Esophagus muscularis mucosa (tissue), 4 donors: ENCODE results near the gene RFK.

Experiments
- EP300 ChIP-seq: sonication (generic); formaldehyde crosslinking; IDR thresholded peaks from one replicate; pipeline ENCODE4 v1.6.1; 2017; ENCODE audit warnings: antibody characterized with exemption
- POLR2A ChIP-seq: fragments of 450-650 bp; IDR thresholded peaks from one replicate; pipeline ENCODE4 v1.6.1; 2017; ENCODE audit warnings: antibody characterized with exemption, moderate library complexity, mild to moderate bottlenecking, low read depth
- POLR2AphosphoS5 ChIP-seq, 2 donors: sonication (generic); formaldehyde crosslinking; IDR thresholded peaks; one replicate each; pipeline ENCODE4 v1.6.1; 2017; ENCODE audit warnings: antibody characterized with exemption in 2 of 2
- TF ChIP-seq, protein P1 (sequence below), 3 experiments: fragments of 200-600 bp in 2 of 3; fragments of 450-650 bp in 1 of 3; sonication (generic) in 2 of 3; IDR thresholded peaks; one replicate each; pipeline ENCODE4 v1.5.1; 2017 to 2019; ENCODE audit warnings: antibody characterized with exemption in 3 of 3, mild to moderate bottlenecking in 2 of 3, moderate library complexity in 1 of 3

DNA sequence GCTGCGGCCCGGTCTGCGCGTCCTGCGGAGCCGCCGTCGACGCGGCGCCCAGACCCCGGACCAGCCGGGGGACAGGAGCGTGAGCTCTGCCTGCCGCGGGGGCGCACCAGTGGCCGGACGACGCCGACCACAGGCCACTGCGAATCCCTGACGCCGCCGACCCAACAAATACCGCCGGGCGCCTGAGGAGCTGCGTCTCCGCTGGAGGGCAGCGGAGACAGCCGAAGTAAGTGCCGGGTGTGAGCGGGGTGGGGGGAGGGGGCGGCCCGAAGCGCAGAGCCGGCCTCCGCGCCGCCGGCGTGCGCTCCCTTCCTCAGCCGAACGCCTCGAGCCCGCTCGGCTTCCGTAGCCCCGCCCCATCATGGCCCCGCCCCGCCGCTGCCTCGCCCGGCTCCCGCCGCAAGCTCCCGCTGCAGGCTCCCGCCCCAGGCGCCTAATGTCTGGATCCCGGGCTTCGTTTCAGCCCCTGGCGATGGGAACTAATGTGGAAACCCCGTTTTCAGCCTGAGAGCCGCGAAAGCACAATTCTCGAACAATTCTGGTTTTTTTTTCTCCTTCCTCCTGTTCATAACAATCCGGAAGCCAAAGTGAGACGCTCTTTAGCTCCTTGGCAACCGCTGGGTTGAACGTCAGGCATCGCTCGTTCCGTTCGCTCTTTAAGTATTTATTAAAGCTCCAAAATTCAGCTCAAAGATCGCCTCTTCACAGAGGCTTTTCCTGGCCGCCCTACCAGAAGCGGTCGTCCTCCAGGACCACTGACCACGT is at the start of gene RFK:
- TF ChIP-seq POLR2A (peak; percentile 11), EP300 (no peak), POLR2AphosphoS5 (IDR thresholded peaks at IDR 0.05) (peak; percentile 52 to 84)
- TF ChIP-seq, protein P1, sequence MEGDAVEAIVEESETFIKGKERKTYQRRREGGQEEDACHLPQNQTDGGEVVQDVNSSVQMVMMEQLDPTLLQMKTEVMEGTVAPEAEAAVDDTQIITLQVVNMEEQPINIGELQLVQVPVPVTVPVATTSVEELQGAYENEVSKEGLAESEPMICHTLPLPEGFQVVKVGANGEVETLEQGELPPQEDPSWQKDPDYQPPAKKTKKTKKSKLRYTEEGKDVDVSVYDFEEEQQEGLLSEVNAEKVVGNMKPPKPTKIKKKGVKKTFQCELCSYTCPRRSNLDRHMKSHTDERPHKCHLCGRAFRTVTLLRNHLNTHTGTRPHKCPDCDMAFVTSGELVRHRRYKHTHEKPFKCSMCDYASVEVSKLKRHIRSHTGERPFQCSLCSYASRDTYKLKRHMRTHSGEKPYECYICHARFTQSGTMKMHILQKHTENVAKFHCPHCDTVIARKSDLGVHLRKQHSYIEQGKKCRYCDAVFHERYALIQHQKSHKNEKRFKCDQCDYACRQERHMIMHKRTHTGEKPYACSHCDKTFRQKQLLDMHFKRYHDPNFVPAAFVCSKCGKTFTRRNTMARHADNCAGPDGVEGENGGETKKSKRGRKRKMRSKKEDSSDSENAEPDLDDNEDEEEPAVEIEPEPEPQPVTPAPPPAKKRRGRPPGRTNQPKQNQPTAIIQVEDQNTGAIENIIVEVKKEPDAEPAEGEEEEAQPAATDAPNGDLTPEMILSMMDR (IDR thresholded peaks at IDR 0.05), result peak; percentile 51 to 65 (median 57)
